Measurements from ENCODE around the gene TANC1. TPM values are rescaled to one million over a fixed set of nuclear protein-coding genes. Genes with fewer than 3 reads are reported as not detected.

Gene TANC1
- total RNA-seq, 1 donor from 2014 or later, result 18.5 TPM

GRCh38 chr2:159160954-159161353 is 192.5 kb downstream of the TANC1 start:
- no peak for TF ChIP-seq CTCF (IDR thresholded peaks at IDR 0.05; ENCODE audit: insufficient read depth, low read length, poor library complexity, severe bottlenecking)
- Histone ChIP-seq H3K36me3 (ENCODE audit: control insufficient read depth, insufficient read depth, low read length) (no peaks in the 10 kb centered on the region), H3K27me3 (ENCODE audit: control insufficient read depth, insufficient read depth, low read length) (no peaks in the 10 kb centered on the region), H3K4me3 (ENCODE audit: low read depth, low read length) (no peak overlapping the region)
- no peak for DNase-seq (ENCODE audit: low read depth)

GRCh38 chr2:159163930-159164329 is 195.5 kb downstream of the TANC1 start:
- Histone ChIP-seq H3K36me3 (ENCODE audit: control insufficient read depth, insufficient read depth, low read length) (no peaks in the 10 kb centered on the region), H3K27me3 (ENCODE audit: control insufficient read depth, insufficient read depth, low read length) (no peaks in the 10 kb centered on the region), H3K4me3 (ENCODE audit: low read depth, low read length) (no peak overlapping the region)
- no peak for DNase-seq (ENCODE audit: low read depth)
- TF ChIP-seq CTCF (IDR thresholded peaks at IDR 0.05; ENCODE audit: insufficient read depth, low read length, poor library complexity, severe bottlenecking), result no peak

- TF ChIP-seq CTCF (IDR thresholded peaks at IDR 0.05; ENCODE audit: insufficient read depth, low read length, poor library complexity, severe bottlenecking), result no peak
- no peaks in the 10 kb centered on the region for H3K36me3 ChIP-seq (ENCODE audit: control insufficient read depth, insufficient read depth, low read length)
- no peak for DNase-seq (ENCODE audit: low read depth)
Observed at GRCh38 chr2:159164457-159164911, 196.0 kb downstream of the TANC1 start.

GRCh38 chr2:159165048-159165447 is 196.6 kb downstream of the TANC1 start:
- H3K27me3 ChIP-seq (ENCODE audit: control insufficient read depth, insufficient read depth, low read length), result no peaks in the 10 kb centered on the region
- DNase-seq (ENCODE audit: low read depth), result no peak
- TF ChIP-seq CTCF (IDR thresholded peaks at IDR 0.05; ENCODE audit: insufficient read depth, low read length, poor library complexity, severe bottlenecking), result no peak
- no peak overlapping the region for H3K4me3 ChIP-seq (ENCODE audit: low read depth, low read length)
- H3K36me3 ChIP-seq (ENCODE audit: control insufficient read depth, insufficient read depth, low read length), result no peaks in the 10 kb centered on the region

More at GRCh38 chr2:159164457-159164911, 196.0 kb downstream of the TANC1 start:
- Histone ChIP-seq H3K27me3 (ENCODE audit: control insufficient read depth, insufficient read depth, low read length) (no peaks in the 10 kb centered on the region), H3K4me3 (ENCODE audit: low read depth, low read length) (no peak overlapping the region)

GRCh38 chr2:159168707-159169106 is 200.3 kb downstream of the TANC1 start:
- TF ChIP-seq CTCF (IDR thresholded peaks at IDR 0.05; ENCODE audit: insufficient read depth, low read length, poor library complexity, severe bottlenecking), result peak; percentile 36
- Histone ChIP-seq H3K36me3 (ENCODE audit: control insufficient read depth, insufficient read depth, low read length) (peaks cover 1% of the 10 kb centered on the region), H3K27me3 (ENCODE audit: control insufficient read depth, insufficient read depth, low read length) (no peaks in the 10 kb centered on the region), H3K4me3 (ENCODE audit: low read depth, low read length) (no peak overlapping the region)
- DNase-seq (ENCODE audit: low read depth), result no peak

- DNase-seq (ENCODE audit: low read depth), result no peak
- H3K4me3 ChIP-seq (ENCODE audit: low read depth, low read length), result no peak overlapping the region
- TF ChIP-seq CTCF (IDR thresholded peaks at IDR 0.05; ENCODE audit: insufficient read depth, low read length, poor library complexity, severe bottlenecking), result no peak
- peaks cover 1% of the 10 kb centered on the region for H3K36me3 ChIP-seq (ENCODE audit: control insufficient read depth, insufficient read depth, low read length)
- no peaks in the 10 kb centered on the region for H3K27me3 ChIP-seq (ENCODE audit: control insufficient read depth, insufficient read depth, low read length)
Observed at GRCh38 chr2:159169187-159169586, 200.7 kb downstream of the TANC1 start.
